H1 (cell line): ENCODE results near the gene ZBTB46. TPM values are rescaled to one million over a fixed set of nuclear protein-coding genes. Genes with fewer than 3 reads are reported as not detected.

Experiments used
- CTCF ChIA-PET: fragments of 300-600 bp; sonication (Branson Sonifier 250); formaldehyde crosslinking; loops from one replicate; lab custom pipeline; 2021; ENCODE audit not compliant: partially characterized antibody; lab: Charles Lee
- POLR2A ChIA-PET: fragments of 300-600 bp; sonication (Branson Sonifier 250); formaldehyde crosslinking; loops from one replicate; lab custom pipeline; 2021; ENCODE audit warnings: inconsistent platforms; ENCODE audit not compliant: partially characterized antibody; lab: Charles Lee
- DNase-seq, 2 experiments: peaks; one replicate each; pipeline versions ENCODE4 v3.0.0 to v3.0.0-alpha.2; 2010 to 2022; ENCODE audit warnings: low spot score in 2 of 2, low read depth in 1 of 2, mixed read lengths in 1 of 2
- FAIRE-seq: peaks from 2 replicates; lab custom pipeline; 2011; peaks lifted over from hg19 to GRCh38; lab: Jason Lieb, UNC
- H2AFZ ChIP-seq: 2 replicates; pipeline ENCODE4 v1.8.1; 2012; ENCODE audit warnings: low read length, inconsistent platforms
- H2AK5ac ChIP-seq: 2 replicates; pipeline ENCODE4 v1.6.1; 2013; ENCODE audit warnings: low read depth, low read length
- H2BK120ac ChIP-seq: replicated peaks from 2 replicates; pipeline ENCODE3; 2013; ENCODE audit warnings: low read depth, low read length, inconsistent platforms
- H2BK12ac ChIP-seq: 2 replicates; pipeline ENCODE4 v1.6.1; 2013; ENCODE audit warnings: low read depth, low read length
- H2BK15ac ChIP-seq: 2 replicates; pipeline ENCODE4 v1.6.1; 2013; ENCODE audit warnings: low read length
- H2BK20ac ChIP-seq: 2 replicates; pipeline ENCODE4 v1.6.1; 2013; ENCODE audit warnings: low read length
- H2BK5ac ChIP-seq: 2 replicates; pipeline ENCODE4 v1.6.1; 2013; ENCODE audit warnings: low read depth, low read length
- H3K14ac ChIP-seq: 2 replicates; pipeline ENCODE4 v1.6.1; 2013; ENCODE audit warnings: inconsistent platforms; ENCODE audit not compliant: insufficient read length
- H3K18ac ChIP-seq: 2 replicates; pipeline ENCODE4 v1.6.1; 2013; ENCODE audit warnings: low read length; ENCODE audit errors: extremely low read depth
- H3K23ac ChIP-seq: 2 replicates; pipeline ENCODE4 v1.6.1; 2013; ENCODE audit warnings: inconsistent platforms; ENCODE audit not compliant: insufficient read length
- H3K23me2 ChIP-seq: 2 replicates; pipeline ENCODE4 v1.6.1; 2013; ENCODE audit warnings: low read depth, low read length
- H3K27ac ChIP-seq: 2 replicates; pipeline ENCODE4 v1.6.1; 2011; ENCODE audit warnings: low read depth, low read length, inconsistent platforms
- H3K27me3 ChIP-seq, 4 experiments: replicated peaks in 1 of 4; 1 replicate in 1 of 4; 2 replicates in 3 of 4; pipeline versions ENCODE4 v1.6.1 to v1.8.1; 2011 to 2013; ENCODE audit warnings: low read length in 3 of 4, mild to moderate bottlenecking in 3 of 4, inconsistent platforms in 2 of 4, mixed read lengths in 2 of 4, moderate library complexity in 1 of 4; ENCODE audit not compliant: control insufficient read depth in 3 of 4, insufficient read depth in 3 of 4; ENCODE audit errors: extremely low read depth in 1 of 4
- H3K36me3 ChIP-seq, 4 experiments: 2 replicates each; pipeline versions ENCODE4 v1.6.1 to v1.8.1; 2011 to 2013; ENCODE audit warnings: mild to moderate bottlenecking in 4 of 4, low read length in 3 of 4, moderate library complexity in 2 of 4, control low read depth in 1 of 4, inconsistent platforms in 1 of 4; ENCODE audit not compliant: insufficient read depth in 4 of 4, control insufficient read depth in 2 of 4
- H3K4ac ChIP-seq: replicated peaks from 2 replicates; pipeline ENCODE3; 2013; ENCODE audit warnings: low read length, low read depth, mixed read lengths, inconsistent platforms; ENCODE audit not compliant: insufficient read length
- H3K4me1 ChIP-seq, 4 experiments: replicated peaks in 1 of 4; 1 replicate in 1 of 4; 2 replicates in 3 of 4; pipeline versions ENCODE4 v1.6.1 to v1.8.1; 2011 to 2013; ENCODE audit warnings: low read length in 3 of 4, inconsistent platforms in 2 of 4, mixed read lengths in 1 of 4; ENCODE audit not compliant: insufficient read depth in 4 of 4, control insufficient read depth in 3 of 4
- H3K4me2 ChIP-seq, 2 experiments: 2 replicates each; pipeline versions ENCODE4 v1.6.1 to v1.8.1; 2011 to 2013; ENCODE audit warnings: low read depth in 2 of 2, low read length in 2 of 2, control low read depth in 1 of 2, inconsistent platforms in 1 of 2, mild to moderate bottlenecking in 1 of 2; ENCODE audit not compliant: insufficient read depth in 1 of 2
- H3K4me3 ChIP-seq, 4 experiments: fragments of 200-600, 300-600 bp in 1 of 4; sonication (generic), shearing (Covaris generic), sonication (Bioruptor Twin) in 1 of 4; 2 replicates each; pipeline versions ENCODE4 v1.5.1 to v1.8.1; 2011 to 2016; ENCODE audit warnings: low read length in 4 of 4, low read depth in 3 of 4, control low read depth in 2 of 4, inconsistent platforms in 2 of 4, mild to moderate bottlenecking in 2 of 4, mixed read lengths in 1 of 4, moderate library complexity in 1 of 4; ENCODE audit not compliant: insufficient read depth in 2 of 4; ENCODE audit errors: extremely low read depth in 1 of 4
- H3K56ac ChIP-seq: replicated peaks from 2 replicates; pipeline ENCODE3; 2013; ENCODE audit warnings: low read depth, mild to moderate bottlenecking, mixed read lengths, low read length, inconsistent platforms; ENCODE audit not compliant: insufficient read length
- H3K79me1 ChIP-seq: 2 replicates; pipeline ENCODE4 v1.6.1; 2013; ENCODE audit warnings: low read depth, low read length, control low read depth
- H3K79me2 ChIP-seq, 2 experiments: 2 replicates each; pipeline versions ENCODE4 v1.6.1 to v1.8.1; 2012 to 2013; ENCODE audit warnings: low read length in 2 of 2, mild to moderate bottlenecking in 2 of 2, inconsistent platforms in 1 of 2; ENCODE audit not compliant: insufficient read depth in 2 of 2, control insufficient read depth in 1 of 2
- H3K9ac ChIP-seq, 4 experiments: replicated peaks in 1 of 4; 1 replicate in 1 of 4; 2 replicates in 3 of 4; pipeline versions ENCODE4 v1.6.1 to v1.8.1; 2011 to 2013; ENCODE audit warnings: low read depth in 3 of 4, low read length in 3 of 4, control low read depth in 2 of 4, mild to moderate bottlenecking in 2 of 4, moderate library complexity in 2 of 4, inconsistent platforms in 1 of 4; ENCODE audit errors: extremely low read depth in 1 of 4
- H3K9me3 ChIP-seq, 2 experiments: 2 replicates each; pipeline versions ENCODE4 v1.6.1 to v1.8.1; 2012 to 2013; ENCODE audit warnings: mild to moderate bottlenecking in 2 of 2, moderate library complexity in 2 of 2, control low read depth in 1 of 2, inconsistent platforms in 1 of 2, low read depth in 1 of 2, low read length in 1 of 2, mixed read lengths in 1 of 2; ENCODE audit not compliant: insufficient read depth in 2 of 2
- H4K20me1 ChIP-seq, 2 experiments: replicated peaks in 1 of 2; 2 replicates each; pipeline versions ENCODE3 to v1.8.1; 2011 to 2013; ENCODE audit warnings: inconsistent platforms in 2 of 2, low read length in 2 of 2, mild to moderate bottlenecking in 1 of 2; ENCODE audit not compliant: insufficient read depth in 2 of 2, control insufficient read depth in 1 of 2
- H4K5ac ChIP-seq: 2 replicates; pipeline ENCODE4 v1.6.1; 2013; ENCODE audit warnings: low read length, low read depth, mixed read lengths, inconsistent platforms; ENCODE audit not compliant: insufficient read length
- H4K8ac ChIP-seq: 2 replicates; pipeline ENCODE4 v1.8.0; 2013; ENCODE audit warnings: mild to moderate bottlenecking, moderate library complexity, low read length, inconsistent platforms; ENCODE audit not compliant: insufficient read depth; ENCODE audit errors: extremely low read depth
- H4K91ac ChIP-seq: replicated peaks from 2 replicates; pipeline ENCODE3; 2013; ENCODE audit warnings: low read length, mixed read lengths, inconsistent platforms; ENCODE audit not compliant: insufficient read length
- FOSL1 ChIP-seq: IDR thresholded peaks from 2 replicates; pipeline ENCODE4 v1.6.1; 2011; ENCODE audit warnings: mild to moderate bottlenecking, low read depth, low read length, moderate library complexity; ENCODE audit not compliant: insufficient read depth
- JUND ChIP-seq: IDR thresholded peaks from 2 replicates; pipeline ENCODE4 v1.6.1; 2011; ENCODE audit warnings: mild to moderate bottlenecking, improper control_type of control experiment, low read length
- WGBS, 2 experiments: shearing (Covaris generic) in 1 of 2; methylation state at CpG; one replicate each; pipeline versions ENCODE4 v1.1.6 to v1.1.7; 2013 to 2015; ENCODE audit warnings: low lambda C conversion rate in 2 of 2, mixed read lengths in 2 of 2, inconsistent platforms in 1 of 2, low coverage in 1 of 2, missing lambda C conversion rate in 1 of 2; ENCODE audit not compliant: insufficient replicate concordance in 2 of 2, insufficient coverage in 1 of 2, insufficient read length in 1 of 2; ENCODE audit errors: extremely low coverage in 1 of 2, missing lambda C conversion rate in 1 of 2; 5-methylcytosine and 5-hydroxymethylcytosine counted together
- polyA plus RNA-seq, 7 experiments: library from polyadenylated mRNA; depleted of rRNA in 3 of 7; stranded (reverse) in 5 of 7; unstranded in 2 of 7; fragments of >200 nt in 5 of 7; fragments of 200-250 nt in 2 of 7; gene quantifications; 1 replicate in 5 of 7; 2 replicates in 1 of 7; 4 replicates in 1 of 7; pipeline versions ENCODE4 v1.2.1 to v1.2.3, GENCODE V29; 2011 to 2013; ENCODE audit warnings: missing spikeins in 2 of 7, mixed read lengths in 2 of 7
- total RNA-seq: library from RNA; stranded (reverse); fragmentation: NEBNext Ultra II Directional; extraction: Animal tissue kit (Norgen Biotek cat#: 25700); gene quantifications from 2 replicates; pipeline ENCODE4 v1.2.1, GENCODE V29; 2021

Gene ZBTB46
- total and polyA plus RNA-seq, 2 of the 8 experiments (the other 6 are each of a cell fraction or from before 2014, with no cell fraction given) = 6.4 to 22.4 TPM

DNA sequence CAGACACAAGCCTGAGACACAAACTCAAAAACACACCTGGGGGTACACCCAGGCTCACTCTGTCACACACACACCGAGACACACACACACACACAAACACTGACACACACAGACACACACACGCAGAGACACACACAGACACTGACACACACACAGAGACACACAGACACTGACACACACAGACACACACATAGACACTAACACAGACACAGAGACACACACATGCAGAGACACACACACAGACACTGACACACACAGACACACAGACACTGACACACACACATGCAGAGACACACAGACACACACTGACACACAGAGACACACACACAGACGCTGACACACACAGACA lies 15.8 kb upstream of the ZBTB46 start:
- ChIA-PET CTCF (interaction anchor here (0.9 to 2.0 kb wide), 5 partner anchors 13 to 61 kb away, joined by 3 to 14 read pairs (median 7); partner anchors contain the start of genes ABHD16B and TPD52L2), POLR2A (interaction anchor here (1.4 to 3.6 kb wide), 7 partner anchors 9 to 325 kb away, joined by 4 to 52 read pairs (median 9); partner anchors contain the start of genes ABHD16B, PPDPF and TPD52L2)
- Histone ChIP-seq H3K4me1 (peaks cover 6 to 29% (median 23%) of the 10 kb centered on the region in 4 experiments), H3K23ac (no peak overlapping the region), H3K4ac (peak overlapping the region; percentile 100), H3K9me3 (no peaks in the 10 kb centered on the region), H3K79me2 (no peaks in the 10 kb centered on the region), H3K36me3 (no peaks in the 10 kb centered on the region), H3K14ac (peak overlapping the region; percentile 95), H2AFZ (no peak overlapping the region), H2BK20ac (peak overlapping the region; percentile 100), H3K18ac (peak overlapping the region; percentile 93), H3K56ac (peak overlapping the region; percentile 86), H2BK120ac (peak overlapping the region; percentile 100), H4K20me1 (peaks cover 0 to 4% of the 10 kb centered on the region in 2 experiments), H3K23me2 (peaks cover 12% of the 10 kb centered on the region; the same call in 1 of the 2 replicates), H3K4me3 (peak overlapping the region in 1 of 4 experiments; percentile 60; a peak in 2 of 8 replicates), H3K27ac (peak overlapping the region; percentile 60), H2AK5ac (peak overlapping the region; percentile 100), H3K27me3 (no peaks in the 10 kb centered on the region), H2BK15ac (peak overlapping the region; percentile 100), H2BK12ac (peak overlapping the region; percentile 100), H3K4me2 (peak overlapping the region; percentile 67 to 82), H4K91ac (peak overlapping the region; percentile 100), H3K79me1 (no peaks in the 10 kb centered on the region), H4K5ac (peak overlapping the region; percentile 91), H4K8ac (peak overlapping the region; percentile 81; the same call in 1 of the 2 replicates), H3K9ac (peak overlapping the region in 2 of 4 experiments; percentile 34 to 38; a peak in 2 of 7 replicates), H2BK5ac (peak overlapping the region; percentile 100)
- TF ChIP-seq JUND (no peak), FOSL1 (no peak)
- FAIRE-seq = no peak
- DNase-seq = no peak
- WGBS, 2 experiments = 50% methylated on average over 3 of the region's 3 CpGs; no CpG with 5 or more reads in 1 of the 2 experiments
